DMS79 treated with DMSO at 0.1 percent for 48 hours (cell line): ENCODE results near the gene WDR59.
"Not testable (repeated sequence)": the region's sequence is repeated elsewhere in the genome, so short reads cannot be mapped to it uniquely, and the experiment has no call there.

Experiments used
- DNase-seq: peaks from one replicate; lab custom pipeline; 2025; lab: John Stamatoyannopoulos, UW

Gene WDR59

DNA sequence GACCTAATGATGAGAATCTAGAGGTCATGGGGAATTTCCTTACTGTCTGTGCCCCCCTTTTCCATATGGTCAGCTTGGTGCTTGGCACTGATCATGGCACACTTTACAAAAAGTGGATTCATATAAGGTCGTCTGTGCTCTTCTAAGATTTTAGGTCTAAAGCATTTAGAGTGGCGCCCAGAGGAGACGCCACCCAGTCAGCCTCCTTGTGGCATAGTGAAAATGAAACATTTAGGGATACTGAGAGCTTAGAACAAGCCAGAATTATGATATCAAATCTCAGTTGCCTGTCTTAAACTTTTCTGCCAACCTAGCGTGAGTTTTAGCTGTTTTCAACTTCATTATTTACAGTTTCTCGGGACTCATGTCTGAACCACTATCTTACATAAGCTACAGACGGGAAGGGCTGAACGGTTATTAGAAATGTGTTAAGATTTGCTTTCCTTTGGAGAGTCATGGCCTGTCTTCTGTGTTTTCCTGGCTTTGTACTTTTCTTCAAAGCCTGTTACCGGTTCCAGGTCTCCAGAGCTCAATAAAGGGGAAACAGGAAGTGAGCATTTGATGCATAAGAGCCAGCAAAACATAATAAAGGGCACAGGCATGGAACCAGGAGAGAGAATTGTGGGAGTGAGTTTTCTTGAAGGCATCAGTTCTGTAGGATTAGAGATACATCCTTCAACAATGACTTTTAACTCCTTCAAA lies 27.6 kb upstream of the WDR59 start:
- DNase-seq: no peak

DNA sequence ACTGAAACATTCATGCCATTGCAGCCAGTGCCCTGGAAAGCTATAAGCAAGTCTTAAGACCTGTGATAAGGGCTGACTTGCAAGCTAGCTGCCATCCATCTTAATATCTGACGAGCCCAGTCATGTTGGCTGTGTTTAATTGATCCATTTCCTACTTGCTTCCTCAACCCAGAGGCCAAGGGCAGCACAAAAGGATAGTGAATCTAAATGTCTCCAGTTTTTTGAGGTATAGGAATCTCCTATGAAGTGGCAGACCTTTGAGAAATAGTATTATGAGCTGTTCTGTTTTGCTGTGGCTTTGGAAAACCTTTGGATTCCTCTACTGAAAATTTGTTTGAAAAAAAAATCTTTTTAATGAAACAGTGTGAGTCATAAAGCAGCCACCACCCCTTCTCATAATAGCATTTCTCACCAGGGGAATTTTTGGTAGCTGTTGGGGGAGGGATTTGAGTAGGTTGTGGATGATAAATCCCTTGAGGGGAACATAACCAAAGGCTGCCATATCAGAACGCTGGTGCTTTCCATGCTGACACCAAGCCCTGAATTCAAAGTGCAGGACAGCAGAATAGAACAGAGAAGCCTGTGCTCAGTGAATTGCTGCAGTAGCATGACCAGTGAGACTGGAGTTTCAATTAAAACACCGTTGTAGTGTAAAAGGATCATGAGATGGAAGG lies 26.8 kb upstream of the WDR59 start:
- no peak for DNase-seq

DNA sequence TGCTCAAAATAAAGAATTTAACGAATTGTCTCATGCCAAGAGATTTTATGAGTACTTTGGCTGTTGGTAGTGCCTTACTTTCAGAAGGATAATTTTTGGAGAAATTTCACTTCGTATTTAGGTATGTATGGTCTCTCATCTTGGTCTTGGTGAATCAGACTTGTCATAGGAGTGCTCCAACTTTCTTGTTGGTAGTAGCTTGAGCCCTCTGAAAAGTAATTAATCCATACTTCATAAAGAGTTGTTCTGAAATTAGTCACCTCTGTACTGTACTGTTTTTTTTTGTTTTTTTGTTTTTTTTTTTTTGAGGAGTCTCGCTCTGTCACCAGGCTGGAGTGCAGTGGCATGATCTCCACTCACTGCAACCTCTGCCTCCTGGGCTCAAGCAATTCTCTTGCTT lies 25.5 kb upstream of the WDR59 start:
- no peak for DNase-seq

DNA sequence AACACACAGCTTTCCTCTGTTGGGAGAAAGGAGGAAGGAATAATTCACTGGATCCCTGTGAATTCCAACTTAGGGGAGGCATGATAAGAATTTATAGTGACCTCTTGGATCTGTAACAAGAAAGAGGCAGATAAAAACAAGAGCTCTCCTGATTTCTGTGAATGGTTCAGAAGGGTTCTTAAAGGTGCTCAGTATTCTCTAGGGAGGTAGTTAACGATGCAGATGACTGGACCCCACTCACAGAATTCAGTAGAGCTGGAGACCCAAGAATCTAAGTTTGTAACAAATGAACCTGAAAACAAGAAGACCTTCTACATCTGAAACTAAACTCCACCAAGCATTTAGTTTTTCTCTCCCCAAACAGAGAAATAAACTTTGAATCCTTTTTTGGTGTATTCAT lies 22.5 kb upstream of the WDR59 start:
- DNase-seq: peak; percentile 23

DNA sequence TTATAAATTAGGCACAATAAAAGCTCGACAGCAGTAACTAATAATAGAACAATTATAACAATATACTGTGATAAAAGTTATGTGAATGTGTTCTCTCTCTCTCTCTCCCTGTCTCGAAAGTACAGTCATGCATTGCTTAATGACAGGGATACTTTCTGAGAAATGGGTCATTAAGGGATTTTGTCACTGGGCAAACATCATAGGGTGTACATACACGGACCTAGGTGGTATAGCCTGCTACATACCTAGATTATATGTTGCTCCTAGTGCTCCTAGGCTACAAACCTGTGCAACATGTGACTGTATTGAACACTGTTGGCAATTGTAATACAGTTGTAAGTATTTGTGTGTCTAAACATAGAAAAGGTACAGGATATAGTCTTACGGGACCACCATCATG lies 20.8 kb upstream of the WDR59 start:
- DNase-seq: no peak

DNA sequence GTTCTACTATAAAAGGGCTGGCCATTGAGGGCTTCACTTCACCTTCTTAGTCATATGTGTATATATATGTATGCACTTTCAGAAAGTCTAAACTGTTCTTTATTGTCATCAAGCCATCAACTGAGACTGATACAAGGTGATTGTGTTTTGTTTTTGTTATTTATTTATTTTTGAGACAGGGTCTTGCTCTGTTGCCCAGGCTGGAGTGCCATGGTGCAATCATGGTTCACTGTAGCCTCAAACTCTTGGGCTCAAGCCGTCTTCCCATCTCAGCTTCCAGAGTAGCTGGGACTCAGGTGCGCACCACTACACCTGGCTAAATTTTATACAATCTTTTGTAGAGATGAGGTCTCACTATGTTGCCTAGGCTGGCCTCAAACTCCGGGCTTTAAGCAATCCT lies 19.5 kb upstream of the WDR59 start:
- DNase-seq: no peak

DNA sequence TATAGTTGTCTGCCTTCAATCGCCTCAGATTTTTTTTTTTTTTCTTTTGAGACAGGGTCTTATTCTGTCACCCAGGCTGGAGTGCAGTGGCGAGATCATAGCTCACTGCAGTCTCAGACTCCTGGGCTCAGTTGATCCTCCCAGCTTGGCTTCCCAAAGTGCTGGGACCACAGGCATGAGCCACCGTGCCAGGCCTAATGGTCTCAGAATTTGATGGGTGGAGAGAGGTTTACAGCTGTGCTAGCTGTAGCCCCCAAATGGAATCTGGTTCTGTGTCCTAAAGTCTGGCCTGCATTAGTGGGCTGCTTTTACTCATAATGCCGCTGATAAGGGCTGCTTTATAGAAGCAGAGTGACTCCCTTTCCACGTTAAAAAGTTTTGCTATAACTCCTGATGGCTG lies 19.0 kb upstream of the WDR59 start:
- no peak for DNase-seq

DNA sequence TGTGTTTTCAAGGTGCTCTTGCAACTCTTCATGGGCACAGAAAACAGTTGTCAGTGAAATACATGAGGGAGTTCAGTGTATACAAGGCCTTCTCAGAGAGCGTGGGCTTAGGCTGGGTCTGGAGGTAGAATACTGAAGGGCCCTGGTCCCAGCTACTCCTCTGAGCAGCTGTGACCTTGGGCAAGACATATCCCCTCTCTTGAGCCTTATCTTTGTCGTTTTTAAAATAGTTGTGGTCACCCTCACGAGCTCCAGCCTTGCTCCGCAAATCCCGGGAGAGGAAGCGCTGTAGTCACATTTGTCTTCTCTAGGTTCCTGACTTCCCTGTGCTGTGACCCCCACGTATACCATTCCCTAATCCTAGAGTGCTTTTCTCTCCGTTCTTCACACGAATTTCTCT lies 17.6 kb upstream of the WDR59 start:
- no peak for DNase-seq

DNA sequence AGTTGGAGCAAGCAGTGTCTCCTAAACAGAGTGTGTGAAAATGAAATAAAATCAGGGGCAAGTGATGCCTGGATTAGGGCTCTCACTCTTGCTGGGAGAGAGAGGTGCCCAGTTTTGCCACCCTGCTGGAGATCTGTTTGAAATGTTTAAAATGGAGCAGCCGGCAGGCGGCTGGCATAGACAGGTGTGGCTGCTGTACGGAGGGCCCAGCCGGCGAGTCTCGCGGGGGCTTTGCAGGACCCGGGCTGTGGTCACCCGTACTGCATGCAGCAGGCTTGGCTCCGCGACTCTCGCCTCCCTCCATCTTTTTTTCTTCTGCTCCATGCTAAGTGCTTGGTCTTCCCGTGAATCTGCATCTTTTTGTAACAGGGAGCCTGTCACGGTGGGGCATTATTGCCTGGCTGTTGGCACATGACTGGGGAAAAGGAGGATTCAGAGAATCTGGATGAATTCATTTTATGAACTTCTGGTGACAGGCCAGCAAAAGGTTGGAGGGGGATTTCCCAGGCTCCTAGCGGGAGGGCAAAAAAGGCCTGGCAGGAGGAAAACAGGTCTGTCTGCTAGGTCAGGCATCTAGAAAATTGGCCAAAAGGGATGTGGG lies 15.7 kb upstream of the WDR59 start:
- DNase-seq: no peak

DNA sequence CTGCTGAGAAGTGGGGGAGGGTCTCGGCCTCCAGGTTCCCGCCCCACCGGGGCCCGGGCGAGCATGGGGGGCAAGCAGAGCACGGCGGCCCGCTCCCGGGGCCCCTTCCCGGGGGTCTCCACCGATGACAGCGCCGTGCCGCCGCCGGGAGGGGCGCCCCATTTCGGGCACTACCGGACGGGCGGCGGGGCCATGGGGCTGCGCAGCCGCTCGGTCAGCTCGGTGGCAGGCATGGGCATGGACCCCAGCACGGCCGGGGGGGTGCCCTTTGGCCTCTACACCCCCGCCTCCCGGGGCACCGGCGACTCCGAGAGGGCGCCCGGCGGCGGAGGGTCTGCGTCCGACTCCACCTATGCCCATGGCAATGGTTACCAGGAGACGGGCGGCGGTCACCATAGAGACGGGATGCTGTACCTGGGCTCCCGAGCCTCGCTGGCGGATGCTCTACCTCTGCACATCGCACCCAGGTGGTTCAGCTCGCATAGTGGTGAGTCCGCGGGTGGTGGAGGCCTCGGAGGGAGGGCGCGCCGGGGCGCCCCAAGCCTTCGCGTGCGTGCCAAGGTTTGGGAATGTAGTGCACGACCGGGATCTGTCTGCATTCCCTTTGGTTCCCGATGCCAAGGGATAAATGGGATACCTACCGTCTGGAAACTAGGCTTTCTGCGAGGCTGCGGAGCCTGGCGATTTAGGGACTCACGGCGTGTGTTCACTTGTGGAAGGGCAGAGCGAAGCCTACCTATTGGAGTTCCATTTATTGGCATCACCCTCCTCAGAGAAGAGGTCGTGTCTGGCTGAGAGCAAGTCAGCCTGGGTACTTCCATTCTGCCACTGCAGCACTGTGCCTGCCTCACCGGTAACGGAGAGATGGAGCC lies 14.9 kb upstream of the WDR59 start:
- DNase-seq: peak; percentile 7

DNA sequence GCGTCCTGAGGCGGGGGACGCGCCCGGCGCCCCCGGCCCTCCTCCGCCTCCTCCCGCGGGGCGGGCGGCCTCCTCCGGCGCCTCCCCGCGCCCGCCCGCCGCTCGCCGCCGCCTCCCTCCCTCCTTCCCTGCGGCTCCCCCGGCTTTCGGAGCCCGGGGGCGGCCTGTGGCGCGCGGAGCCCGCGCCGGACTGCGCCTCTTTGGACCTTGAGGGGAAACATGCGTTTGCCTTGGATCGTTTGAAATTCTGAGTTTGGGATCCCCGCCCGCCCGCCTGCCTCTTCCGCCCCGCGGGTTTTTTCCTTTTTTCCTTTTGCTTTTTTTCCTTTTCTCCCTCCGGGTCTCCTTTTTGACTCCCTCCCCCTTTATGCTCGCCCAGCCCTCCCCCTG lies 14.3 kb upstream of the WDR59 start:
- no peak for DNase-seq

DNA sequence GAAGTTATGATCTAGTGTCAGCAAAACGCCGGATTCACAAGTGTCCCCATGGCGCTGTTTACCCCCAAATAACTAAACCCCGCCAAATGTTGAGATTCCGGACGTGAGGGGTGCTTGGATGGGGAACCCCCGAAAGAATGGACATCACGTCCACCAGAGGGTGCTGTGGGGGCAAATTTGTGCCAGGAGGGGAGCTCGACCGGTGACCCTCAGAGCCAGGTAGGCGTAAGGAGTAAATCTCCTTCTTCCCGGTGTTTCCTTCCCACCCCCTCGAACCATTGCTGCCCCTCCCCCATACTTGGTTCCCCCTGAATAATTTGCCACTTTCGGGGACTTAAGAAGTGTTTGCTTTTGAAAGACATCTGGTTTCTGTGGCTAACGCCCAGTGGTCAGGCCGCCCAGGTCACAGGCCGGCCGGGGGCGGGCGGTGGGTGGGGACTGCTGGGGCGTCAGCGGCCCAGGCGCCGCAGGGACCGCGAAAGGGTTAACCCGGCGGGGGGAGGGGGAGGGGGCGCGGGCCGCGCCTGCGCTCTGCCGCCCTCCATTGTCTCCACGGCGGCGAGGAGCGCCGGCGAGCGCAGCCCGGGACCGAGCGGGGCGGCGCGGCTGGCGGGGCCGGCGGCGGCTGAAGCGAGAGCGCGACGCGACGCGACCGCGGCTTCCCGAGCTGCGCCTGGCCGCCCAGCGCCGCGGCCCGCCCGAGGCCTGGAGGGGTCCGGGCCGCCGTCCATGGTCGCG lies 13.7 kb upstream of the WDR59 start, which contains the start of gene ZNRF1:
Gene ZNRF1 (plus strand): TSS at position 544 of the 738 bp plus-strand sequence. CDS start 648 bp downstream, outside the sequence.
- DNase-seq: peak; percentile 44

DNA sequence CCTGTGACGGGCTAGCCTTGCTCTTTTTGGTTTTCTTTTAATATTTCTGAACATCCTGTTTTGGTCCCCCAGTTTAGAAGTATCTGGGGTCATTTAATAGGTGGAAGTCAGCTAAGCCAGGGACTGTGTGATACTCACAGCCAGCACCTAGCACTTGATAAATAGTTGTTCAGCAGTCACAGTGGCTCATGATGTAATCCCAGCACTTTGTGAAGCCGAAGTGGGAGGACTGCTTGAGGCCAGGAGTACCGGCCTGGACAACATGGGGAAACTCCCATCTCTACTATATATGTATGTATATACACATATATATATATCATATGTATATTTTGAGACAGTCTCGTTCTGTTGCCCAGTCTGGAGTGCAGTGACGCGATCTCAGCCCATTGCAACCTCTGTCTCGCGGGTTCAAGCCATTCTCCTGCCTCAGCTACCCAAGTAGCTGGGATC lies 12.1 kb upstream of the WDR59 start:
- no peak for DNase-seq

DNA sequence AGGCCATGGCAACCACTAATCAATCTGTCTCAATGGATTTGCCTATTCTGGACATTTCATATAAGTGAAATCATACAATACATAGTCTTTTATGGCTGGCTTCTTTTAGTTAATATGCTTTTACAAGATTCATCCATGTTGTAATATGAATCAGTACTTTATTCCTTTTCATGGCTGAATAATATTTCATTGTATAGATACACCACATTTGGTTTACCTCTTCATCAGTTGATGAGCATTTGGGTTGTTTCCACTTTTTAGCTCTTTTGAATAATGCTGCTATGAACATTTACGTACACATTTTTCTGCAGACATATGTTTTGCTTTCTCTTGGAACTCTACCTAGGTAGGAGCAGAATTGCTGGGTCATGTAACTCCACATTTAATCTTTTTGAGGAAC lies 11.1 kb upstream of the WDR59 start:
- DNase-seq: no peak

DNA sequence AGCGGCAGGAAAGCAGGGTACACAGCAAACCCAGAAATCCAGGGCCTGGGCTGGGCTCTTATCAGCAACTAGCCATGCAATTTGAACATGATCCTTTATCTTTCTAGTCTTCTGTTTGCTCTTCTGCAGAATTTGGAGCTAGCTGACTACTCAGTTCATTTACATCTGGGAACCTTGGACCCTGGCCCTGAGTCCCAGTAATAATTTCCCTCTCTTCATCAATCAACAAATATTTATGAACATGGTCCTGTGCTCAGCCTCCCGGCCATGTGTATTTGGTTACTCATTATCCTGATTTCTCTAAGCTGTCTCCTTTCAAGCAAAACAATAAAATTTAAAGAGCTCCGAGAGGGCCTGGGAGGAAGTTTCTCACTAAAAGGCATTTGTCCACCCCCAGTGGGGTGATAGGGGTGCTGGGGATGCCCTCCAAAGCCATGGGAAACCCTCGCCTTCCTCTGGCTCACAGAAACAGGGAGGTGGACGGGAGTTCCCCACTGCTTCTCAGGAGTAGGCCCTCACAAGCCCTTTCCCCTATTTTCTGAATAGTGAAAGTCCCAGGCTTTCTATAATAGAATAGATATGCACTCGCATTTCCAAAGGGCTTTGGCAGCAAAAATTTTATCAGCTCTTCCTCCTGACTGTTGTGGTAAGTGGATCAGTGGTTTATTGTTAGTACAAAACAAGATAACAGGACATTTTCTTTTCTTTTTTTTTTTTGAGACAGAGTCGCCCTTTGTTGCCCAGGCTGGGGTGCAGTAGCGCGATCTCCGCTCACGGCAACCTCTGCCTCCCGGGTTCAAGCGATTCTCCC lies 6.9 kb upstream of the WDR59 start:
- no peak for DNase-seq

DNA sequence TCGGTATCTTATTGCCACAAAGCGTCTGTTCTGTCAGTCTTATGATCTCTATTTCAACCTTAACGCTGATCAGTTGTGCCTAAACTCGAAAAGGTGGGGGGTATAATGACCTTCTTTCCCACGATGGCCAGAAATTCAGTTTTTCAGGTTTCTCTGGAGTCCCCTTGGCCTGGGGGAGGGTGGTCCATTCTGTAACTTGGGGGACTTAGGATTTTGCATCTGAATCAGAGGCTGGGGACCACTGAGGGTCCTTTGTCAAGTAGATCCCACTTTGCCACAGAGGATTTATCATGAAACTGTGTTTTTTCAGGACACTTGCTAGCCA lies 6.3 kb upstream of the WDR59 start:
- no peak for DNase-seq

DNA sequence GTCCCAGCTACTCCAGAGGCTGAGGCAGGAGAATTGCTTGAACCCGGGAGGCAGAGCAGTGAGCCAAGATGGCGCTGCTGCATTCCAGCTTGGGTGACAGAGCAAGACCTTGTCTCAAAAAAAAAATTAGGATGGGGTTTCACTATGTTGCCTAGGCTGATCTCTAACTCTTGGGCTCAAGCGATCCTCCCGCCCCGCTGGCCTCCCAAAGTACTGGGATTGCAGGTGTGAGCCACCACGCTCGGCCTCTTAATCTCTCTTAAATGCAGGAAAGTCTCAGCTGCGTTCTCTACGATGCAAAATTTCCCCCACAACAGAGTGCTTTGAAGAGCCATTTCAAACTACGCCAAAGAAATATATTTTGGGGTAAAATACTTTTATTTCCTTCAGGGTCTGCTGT lies 5.9 kb upstream of the WDR59 start:
- DNase-seq: no peak

DNA sequence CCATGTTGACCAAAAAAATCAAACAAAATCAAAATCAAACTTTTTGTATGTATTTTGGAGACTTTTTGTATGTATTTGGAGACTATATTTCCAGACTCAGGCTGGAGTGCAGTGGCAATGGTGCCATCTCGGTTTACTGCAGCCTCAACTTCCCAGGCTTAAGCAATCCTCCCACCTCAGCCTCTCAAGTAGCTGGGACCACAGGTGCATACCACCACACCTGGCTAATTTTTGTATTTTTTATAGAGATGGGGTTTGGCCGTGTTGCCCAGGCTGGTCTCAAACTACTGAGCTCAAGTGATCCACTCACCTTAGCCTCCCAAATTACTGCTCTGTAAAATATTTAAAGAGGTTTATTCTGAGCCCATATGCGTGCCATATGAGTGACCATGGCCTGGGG lies 4.9 kb upstream of the WDR59 start:
- DNase-seq: not testable (repeated sequence)

DNA sequence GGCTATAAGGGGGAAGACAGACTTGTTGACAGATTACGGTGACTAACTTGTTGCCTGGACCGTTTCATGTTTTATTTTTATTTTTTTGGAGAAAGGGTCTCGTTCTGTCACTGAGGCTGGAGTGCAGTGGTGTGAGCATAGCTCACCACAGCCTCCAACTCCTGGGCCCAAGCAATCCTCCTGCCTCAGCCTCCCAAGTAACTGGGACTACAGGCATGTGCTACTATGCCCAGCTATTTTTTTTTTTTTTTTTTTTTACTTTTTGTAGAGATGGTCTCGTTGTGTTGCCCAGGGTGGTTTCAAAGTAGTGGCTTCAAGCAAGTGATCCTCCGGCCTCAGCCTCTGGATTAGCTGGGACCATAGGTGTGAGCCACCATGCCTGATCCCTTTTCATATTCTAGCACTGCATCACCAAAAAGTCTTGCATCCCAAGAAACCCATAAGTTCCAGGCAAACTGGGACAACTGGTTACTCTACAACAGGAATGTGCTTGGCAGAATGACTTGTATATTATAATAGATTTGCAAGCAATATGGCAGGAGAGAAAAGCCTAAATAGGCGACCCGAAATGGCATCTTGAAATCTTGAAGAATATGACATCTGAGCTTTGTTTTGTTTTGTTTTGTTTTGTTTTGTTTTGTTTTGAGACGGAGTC lies 2.2 kb upstream of the WDR59 start:
- no peak for DNase-seq

DNA sequence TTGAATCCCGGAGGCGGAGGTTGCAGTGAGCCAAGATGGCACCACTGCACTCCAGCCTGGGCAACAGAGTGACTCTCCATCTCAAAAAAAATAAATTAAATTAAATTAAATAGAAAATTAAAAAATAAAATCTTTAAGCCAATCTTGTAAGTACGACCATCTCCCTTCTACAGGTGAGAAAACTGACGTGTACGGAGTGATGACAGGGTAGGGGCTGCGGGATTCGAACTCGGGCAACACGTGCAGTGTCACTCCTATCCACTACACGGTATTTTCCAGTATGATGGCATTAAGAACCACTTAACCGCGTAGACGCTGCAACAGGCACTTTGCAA lies 762 bp downstream of the WDR59 start:
- no peak for DNase-seq

DNA sequence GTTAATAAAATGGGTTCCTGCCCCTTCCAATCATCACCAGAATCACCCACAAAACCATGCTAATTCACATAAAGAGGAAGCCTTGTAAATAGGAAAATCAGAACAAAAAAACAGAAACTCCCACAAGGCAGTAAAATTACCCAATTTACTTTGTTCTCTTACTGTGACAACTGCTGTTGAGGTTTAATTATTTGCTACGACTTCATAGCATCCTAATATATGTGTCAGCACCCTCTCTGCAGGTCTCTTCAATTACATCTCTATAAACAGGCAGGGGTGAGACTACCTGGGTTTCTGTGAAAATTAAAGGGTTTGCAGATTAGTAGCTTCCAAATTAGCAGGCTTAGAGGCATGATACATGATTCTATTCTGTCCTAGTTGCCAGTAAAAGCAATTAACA lies 2.7 kb downstream of the WDR59 start:
- no peak for DNase-seq
